ENCODE data around the gene MAN1C1. TPM values are rescaled to one million over a fixed set of nuclear protein-coding genes. Genes with fewer than 3 reads are reported as not detected.
"Not testable (repeated sequence)": the region's sequence is repeated elsewhere in the genome, so short reads cannot be mapped to it uniquely, and the experiment has no call there.

Gene MAN1C1
- total and polyA plus RNA-seq, 3 experiments from 2014 or later = 2.8 to 5.6 (median 3.6) TPM

GRCh38 chr1:25691211-25691610, 74.6 kb downstream of the MAN1C1 start:
- CTCF ChIA-PET = interaction anchor here (2.6 to 3.3 kb wide), 2 partner anchors 15 to 72 kb away, joined by 9 to 10 read pairs; no protein-coding TSS in a partner anchor
- Mint-ChIP-seq H3K4me3 (no peak overlapping the region), H3K4me1 (peaks cover 0 to 19% (median 2%) of the 10 kb centered on the region in 3 donors), H3K9me3 (no peaks in the 10 kb centered on the region), H3K27me3 (no peaks in the 10 kb centered on the region), H3K36me3 (peaks cover 0 to 18% (median 8%) of the 10 kb centered on the region in 3 donors), H3K27ac (no peak overlapping the region)
- Histone ChIP-seq H3K27me3 (ENCODE audit: insufficient read depth, low read length, poor library complexity, severe bottlenecking) (no peaks in the 10 kb centered on the region), H3K27ac (ENCODE audit: low read depth, low read length) (no peak overlapping the region), H3K36me3 (ENCODE audit: insufficient read depth, low read length) (no peaks in the 10 kb centered on the region), H3K9me3 (ENCODE audit: low read length) (no peaks in the 10 kb centered on the region), H3K4me3 (ENCODE audit: low read length) (no peak overlapping the region), H3K4me1 (ENCODE audit: insufficient read depth, low read length) (peaks cover 18% of the 10 kb centered on the region)
- no peak for DNase-seq
- POLR2A ChIA-PET = no interaction called here

GRCh38 chr1:25692560-25692959, 76.0 kb downstream of the MAN1C1 start:
- no peak overlapping the region for H3K4me3 Mint-ChIP-seq
- ChIA-PET POLR2A (no interaction called here), CTCF (interaction anchor here (0.8 to 3.3 kb wide), 4 partner anchors 10 to 73 kb away, joined by 3 to 10 read pairs (median 8); no protein-coding TSS in a partner anchor)
- H3K27me3 Mint-ChIP-seq = no peaks in the 10 kb centered on the region
- H3K4me3 ChIP-seq (ENCODE audit: low read length) = no peak overlapping the region
- peaks cover 26% of the 10 kb centered on the region for H3K4me1 ChIP-seq (ENCODE audit: insufficient read depth, low read length)
- H3K36me3 ChIP-seq (ENCODE audit: insufficient read depth, low read length) = no peaks in the 10 kb centered on the region
- H3K27me3 ChIP-seq (ENCODE audit: insufficient read depth, low read length, poor library complexity, severe bottlenecking) = no peaks in the 10 kb centered on the region
- no peak for DNase-seq
- H3K4me1 Mint-ChIP-seq = peaks cover 2 to 26% (median 8%) of the 10 kb centered on the region in 3 donors
- no peak overlapping the region for H3K27ac ChIP-seq (ENCODE audit: low read depth, low read length)
- no peaks in the 10 kb centered on the region for H3K9me3 Mint-ChIP-seq
- peaks cover 0 to 11% (median 10%) of the 10 kb centered on the region in 3 donors for H3K36me3 Mint-ChIP-seq
- no peak overlapping the region for H3K27ac Mint-ChIP-seq
- H3K9me3 ChIP-seq (ENCODE audit: low read length) = no peaks in the 10 kb centered on the region

GRCh38 chr1:25694167-25695007, 77.8 kb downstream of the MAN1C1 start:
- H3K4me1 ChIP-seq (ENCODE audit: insufficient read depth, low read length) = peaks cover 35% of the 10 kb centered on the region
- H3K27ac ChIP-seq (ENCODE audit: low read depth, low read length) = no peak overlapping the region
- Mint-ChIP-seq H3K9me3 (no peaks in the 10 kb centered on the region), H3K27ac (peak overlapping the region in 1 of 8 donors; percentile 38), H3K27me3 (no peaks in the 10 kb centered on the region), H3K4me3 (no peak overlapping the region), H3K4me1 (peaks cover 9 to 32% (median 17%) of the 10 kb centered on the region in 3 donors), H3K36me3 (peaks cover 0 to 9% (median 4%) of the 10 kb centered on the region in 3 donors)
- DNase-seq = no peak
- POLR2A ChIA-PET = no interaction called here
- no peaks in the 10 kb centered on the region for H3K36me3 ChIP-seq (ENCODE audit: insufficient read depth, low read length)
- CTCF ChIA-PET = no interaction called here
- no peaks in the 10 kb centered on the region for H3K27me3 ChIP-seq (ENCODE audit: insufficient read depth, low read length, poor library complexity, severe bottlenecking)
- no peak overlapping the region for H3K4me3 ChIP-seq (ENCODE audit: low read length)
- H3K9me3 ChIP-seq (ENCODE audit: low read length) = no peaks in the 10 kb centered on the region

- DNase-seq = no peak
- Mint-ChIP-seq H3K4me1 (peaks cover 9 to 27% (median 17%) of the 10 kb centered on the region in 3 donors), H3K4me3 (no peak overlapping the region), H3K9me3 (no peaks in the 10 kb centered on the region), H3K36me3 (peaks cover 0 to 9% (median 4%) of the 10 kb centered on the region in 3 donors), H3K27ac (peak overlapping the region in 1 of 8 donors; percentile 32), H3K27me3 (no peaks in the 10 kb centered on the region)
- no peaks in the 10 kb centered on the region for H3K9me3 ChIP-seq (ENCODE audit: low read length)
- H3K27me3 ChIP-seq (ENCODE audit: insufficient read depth, low read length, poor library complexity, severe bottlenecking) = no peaks in the 10 kb centered on the region
- H3K36me3 ChIP-seq (ENCODE audit: insufficient read depth, low read length) = no peaks in the 10 kb centered on the region
- no peak overlapping the region for H3K27ac ChIP-seq (ENCODE audit: low read depth, low read length)
- CTCF ChIA-PET = no interaction called here
- no peak overlapping the region for H3K4me3 ChIP-seq (ENCODE audit: low read length)
- POLR2A ChIA-PET = no interaction called here
- H3K4me1 ChIP-seq (ENCODE audit: insufficient read depth, low read length) = peaks cover 32% of the 10 kb centered on the region
Observed at GRCh38 chr1:25695090-25695770, 78.6 kb downstream of the MAN1C1 start.

- no peaks in the 10 kb centered on the region for H3K36me3 ChIP-seq (ENCODE audit: insufficient read depth, low read length)
- H3K27me3 Mint-ChIP-seq = no peaks in the 10 kb centered on the region
- H3K4me3 ChIP-seq (ENCODE audit: low read length) = no peak overlapping the region
- no peaks in the 10 kb centered on the region for H3K9me3 Mint-ChIP-seq
- H3K27ac Mint-ChIP-seq = peak overlapping the region in 1 of 8 donors; percentile 32
- ChIA-PET POLR2A (no interaction called here), CTCF (no interaction called here)
- H3K27me3 ChIP-seq (ENCODE audit: insufficient read depth, low read length, poor library complexity, severe bottlenecking) = no peaks in the 10 kb centered on the region
- no peak overlapping the region for H3K4me3 Mint-ChIP-seq
- DNase-seq = no peak
- H3K27ac ChIP-seq (ENCODE audit: low read depth, low read length) = no peak overlapping the region
- H3K4me1 Mint-ChIP-seq = peaks cover 9 to 27% (median 17%) of the 10 kb centered on the region in 3 donors
- H3K4me1 ChIP-seq (ENCODE audit: insufficient read depth, low read length) = peaks cover 32% of the 10 kb centered on the region
- peaks cover 0 to 7% (median 4%) of the 10 kb centered on the region in 3 donors for H3K36me3 Mint-ChIP-seq
- no peaks in the 10 kb centered on the region for H3K9me3 ChIP-seq (ENCODE audit: low read length)
Observed at GRCh38 chr1:25695771-25696311, 79.2 kb downstream of the MAN1C1 start.

GRCh38 chr1:25696643-25697042, 80.1 kb downstream of the MAN1C1 start:
- H3K36me3 ChIP-seq (ENCODE audit: insufficient read depth, low read length); H3K36me3 Mint-ChIP-seq; DNase-seq; H3K9me3 ChIP-seq (ENCODE audit: low read length); H3K4me3 Mint-ChIP-seq; H3K9me3 Mint-ChIP-seq; H3K27ac Mint-ChIP-seq; POLR2A ChIA-PET; H3K4me3 ChIP-seq (ENCODE audit: low read length); CTCF ChIA-PET; H3K27me3 ChIP-seq (ENCODE audit: insufficient read depth, low read length, poor library complexity, severe bottlenecking); H3K27ac ChIP-seq (ENCODE audit: low read depth, low read length); H3K27me3 Mint-ChIP-seq: not testable (repeated sequence)
- peaks cover 32% of the 10 kb centered on the region for H3K4me1 ChIP-seq (ENCODE audit: insufficient read depth, low read length)
- H3K4me1 Mint-ChIP-seq = peaks cover 9 to 23% (median 17%) of the 10 kb centered on the region in 3 donors

GRCh38 chr1:25697435-25698217, 81.0 kb downstream of the MAN1C1 start:
- Histone ChIP-seq H3K27me3 (ENCODE audit: insufficient read depth, low read length, poor library complexity, severe bottlenecking) (no peaks in the 10 kb centered on the region), H3K9me3 (ENCODE audit: low read length) (no peaks in the 10 kb centered on the region), H3K4me3 (ENCODE audit: low read length) (no peak overlapping the region), H3K4me1 (ENCODE audit: insufficient read depth, low read length) (peaks cover 32% of the 10 kb centered on the region), H3K27ac (ENCODE audit: low read depth, low read length) (no peak overlapping the region), H3K36me3 (ENCODE audit: insufficient read depth, low read length) (no peaks in the 10 kb centered on the region)
- DNase-seq = peak in 1 of 5 donors; percentile 53
- peak overlapping the region in 3 of 8 donors; percentile 24 to 47 (median 38) for H3K27ac Mint-ChIP-seq
- H3K4me3 Mint-ChIP-seq = no peak overlapping the region
- POLR2A ChIA-PET = no interaction called here
- CTCF ChIA-PET = interaction anchor here (1.0 to 1.5 kb wide), 2 partner anchors 79 to 98 kb away, joined by 3 read pairs; no protein-coding TSS in a partner anchor
- peaks cover 7 to 19% (median 17%) of the 10 kb centered on the region in 3 donors for H3K4me1 Mint-ChIP-seq
- H3K27me3 Mint-ChIP-seq = no peaks in the 10 kb centered on the region
- no peaks in the 10 kb centered on the region for H3K9me3 Mint-ChIP-seq
- peaks cover 0 to 7% (median 4%) of the 10 kb centered on the region in 3 donors for H3K36me3 Mint-ChIP-seq
